H4 (cell line): Measurements from ENCODE around the gene LRRC23. TPM values are rescaled to one million over a fixed set of nuclear protein-coding genes. Genes with fewer than 3 reads are reported as not detected.
"Not testable (repeated sequence)": the region's sequence is repeated elsewhere in the genome, so short reads cannot be mapped to it uniquely, and the experiment has no call there.

Experiments used
- DNase-seq: peaks from one replicate; pipeline ENCODE4 v3.0.0-alpha.2; 2015; ENCODE audit warnings: low spot score
- total RNA-seq: library from RNA; depleted of rRNA; stranded (reverse); fragments of >200 nt; shearing (Covaris generic); gene quantifications from 2 replicates; pipeline ENCODE4 v1.2.3, GENCODE V29; 2014

LRRC23 gene
- total RNA-seq, 1 experiment from 2014 or later = 12.2 TPM

DNA sequence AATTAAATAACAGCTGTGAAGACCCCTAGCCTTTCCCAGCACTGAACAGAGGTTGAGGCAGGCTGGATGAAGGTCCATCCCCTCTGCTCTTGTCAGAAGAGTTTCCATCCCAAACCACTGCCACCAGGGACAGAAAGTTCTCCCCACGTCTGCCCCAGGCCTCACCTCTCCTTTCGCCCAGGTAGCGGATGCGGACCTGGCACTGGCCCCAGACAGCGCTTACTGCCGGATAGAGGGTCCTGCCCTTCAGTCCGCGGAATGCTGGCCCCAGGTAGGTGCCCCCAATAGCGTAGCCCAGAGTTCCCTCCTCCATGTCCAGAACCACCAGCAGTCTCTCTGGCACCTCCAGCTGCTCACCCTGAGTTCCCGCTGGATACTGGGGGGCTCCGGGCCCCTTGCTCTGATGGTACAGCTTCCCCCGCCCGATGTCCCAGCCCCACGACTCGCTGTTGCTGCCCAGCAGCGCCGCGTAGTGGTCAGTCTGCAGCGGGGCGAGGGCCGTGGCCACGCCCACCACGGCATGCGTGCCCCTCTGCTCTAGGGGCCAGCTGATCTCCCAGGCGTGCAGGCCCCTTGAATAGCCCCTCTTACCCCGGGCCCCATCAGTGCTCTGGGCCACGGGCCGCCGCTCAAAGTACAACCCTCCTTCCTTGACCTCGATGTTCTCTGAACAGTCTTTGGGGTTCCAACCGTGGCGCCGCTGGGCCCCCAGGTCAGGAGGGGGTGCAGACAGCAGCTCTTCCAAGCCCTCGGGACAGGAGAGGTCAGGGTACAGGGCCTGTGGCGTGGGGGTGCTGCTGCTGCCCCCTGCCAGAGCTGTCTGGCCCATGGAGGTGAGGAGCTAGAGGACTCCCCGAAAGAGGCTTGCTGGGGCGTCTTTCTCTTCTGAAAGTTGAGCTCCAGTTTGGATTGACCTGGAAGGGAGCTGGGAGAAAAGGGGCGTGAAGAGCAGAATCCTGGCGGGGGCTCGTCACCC, 32.3 kb upstream of the LRRC23 start:
- DNase-seq = peak; percentile 84

DNA sequence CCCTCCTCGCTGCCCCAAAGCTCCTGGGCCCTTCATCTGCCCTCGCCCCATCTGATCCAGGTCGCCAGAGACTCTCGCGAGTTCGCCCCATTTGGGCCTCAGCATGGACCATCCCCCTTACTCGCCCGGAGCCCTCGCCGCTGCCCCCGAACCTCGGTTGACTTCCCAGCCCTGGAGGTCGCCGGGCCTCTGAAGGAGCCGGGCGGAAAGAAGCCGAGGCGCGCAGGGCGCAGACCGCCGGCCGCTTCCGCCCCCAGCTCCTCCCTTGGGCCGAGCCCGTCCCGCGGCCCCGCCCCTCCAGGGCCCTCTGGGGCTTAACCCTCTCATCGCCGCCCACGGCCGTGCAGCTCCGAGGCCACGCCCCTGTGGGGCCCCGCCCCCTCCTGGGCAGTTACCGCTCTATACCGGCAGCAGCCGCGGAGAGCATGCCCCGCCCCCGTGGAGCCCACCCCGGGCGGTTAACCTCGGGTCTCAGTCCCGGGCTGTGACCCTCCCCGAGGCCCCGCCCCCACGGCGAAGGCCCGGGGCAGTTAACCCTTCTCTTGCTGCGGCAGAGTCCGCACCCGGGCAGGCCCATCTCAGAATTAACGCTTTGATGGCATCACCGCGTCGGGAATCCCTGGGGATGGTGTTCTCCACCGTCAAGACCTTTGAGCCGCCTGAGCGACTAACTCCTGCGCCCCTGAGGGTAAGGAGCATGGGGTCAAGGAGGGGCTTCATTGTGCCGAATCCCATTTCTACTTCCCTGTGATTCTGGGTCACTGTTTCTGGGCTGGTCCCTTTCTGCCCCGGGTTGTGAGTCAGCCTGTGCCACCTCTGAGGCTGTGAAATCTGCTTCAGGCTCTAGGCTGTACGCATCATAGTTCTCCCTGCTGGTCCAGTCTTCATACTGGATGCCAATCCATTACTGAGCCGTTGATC, 31.3 kb upstream of the LRRC23 start, which contains the start of gene SPSB2:
Gene SPSB2, minus strand, starts transcription at position 210 of the 921 bp plus-strand sequence. CDS start 402 bp downstream, outside the sequence.
- DNase-seq = peak; percentile 92

DNA sequence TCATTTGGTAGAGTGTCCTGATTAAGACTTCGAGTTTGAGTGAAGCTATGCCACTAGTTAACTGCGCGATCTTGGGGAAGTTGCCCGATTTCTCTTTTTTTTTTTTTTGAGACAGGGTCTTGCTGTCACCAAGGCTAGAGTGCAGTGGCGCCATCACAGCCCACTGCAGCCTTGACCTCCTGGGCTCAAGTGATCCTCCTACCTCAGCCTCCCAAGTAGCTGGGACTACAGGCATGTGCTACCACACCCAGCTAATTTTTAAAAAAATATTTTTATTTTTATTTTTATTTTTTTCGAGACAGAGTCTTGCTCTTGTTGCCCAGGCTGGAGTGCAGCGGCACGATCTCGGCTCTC, 30.6 kb upstream of the LRRC23 start:
- DNase-seq = not testable (repeated sequence)

DNA sequence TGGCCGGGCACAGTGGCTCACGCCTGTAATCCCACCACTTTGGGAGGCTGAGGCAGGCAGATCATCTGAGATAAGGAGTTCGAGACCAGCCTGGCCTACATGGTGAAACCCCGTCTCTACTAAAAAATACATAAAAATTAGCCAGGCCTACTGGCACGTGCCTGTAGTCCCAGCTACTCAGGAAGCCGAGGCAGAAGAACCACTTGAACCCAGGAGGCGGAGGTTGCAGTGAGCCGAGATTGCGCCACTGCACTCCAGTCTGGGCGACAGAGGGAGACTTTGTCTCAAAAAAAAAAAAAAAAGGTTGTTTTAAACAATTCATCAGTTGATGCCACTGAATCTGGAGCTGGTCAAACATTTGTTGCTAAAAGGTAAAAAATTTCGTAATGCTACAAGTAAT, 24.8 kb upstream of the LRRC23 start:
- DNase-seq = not testable (repeated sequence)

DNA sequence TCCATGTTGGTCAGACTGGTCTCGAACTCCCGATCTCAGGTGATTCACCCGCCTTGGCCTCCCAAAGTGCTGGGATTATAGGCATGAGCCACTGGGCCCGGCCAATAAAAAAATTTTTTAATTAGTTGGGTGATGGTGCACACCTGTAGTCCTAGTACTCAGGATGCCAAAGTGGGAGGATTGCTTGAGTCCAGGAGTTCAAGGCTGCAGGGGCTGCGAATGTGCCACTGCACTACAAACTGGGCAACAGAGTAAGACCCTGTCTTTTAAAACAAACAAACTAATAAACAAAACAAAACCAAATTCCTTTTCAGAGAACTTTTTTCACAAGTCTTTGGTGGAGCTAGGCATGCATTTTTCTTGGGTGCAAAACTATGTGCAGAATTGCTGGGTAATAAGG, 21.4 kb upstream of the LRRC23 start:
- DNase-seq = no peak

DNA sequence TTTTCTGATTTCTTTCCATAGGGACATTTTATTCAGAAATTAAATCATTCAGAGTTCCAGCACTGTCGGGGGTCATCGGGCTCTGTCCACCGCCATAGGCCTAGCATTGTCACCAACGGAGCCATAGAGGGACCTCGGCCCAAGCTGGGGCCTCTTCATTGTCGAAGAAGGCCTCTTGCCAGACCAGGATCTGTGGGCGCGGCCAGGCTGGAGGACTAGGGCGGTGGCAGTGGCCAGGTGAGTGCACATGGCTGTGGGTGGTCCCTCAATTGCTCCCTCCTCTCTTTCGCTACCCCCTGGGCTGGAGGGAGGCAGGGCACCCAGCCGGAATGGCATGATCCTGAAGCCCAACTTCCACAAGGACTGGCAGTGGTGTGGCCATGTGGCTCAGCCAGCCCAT, 20.9 kb upstream of the LRRC23 start:
- DNase-seq = no peak

DNA sequence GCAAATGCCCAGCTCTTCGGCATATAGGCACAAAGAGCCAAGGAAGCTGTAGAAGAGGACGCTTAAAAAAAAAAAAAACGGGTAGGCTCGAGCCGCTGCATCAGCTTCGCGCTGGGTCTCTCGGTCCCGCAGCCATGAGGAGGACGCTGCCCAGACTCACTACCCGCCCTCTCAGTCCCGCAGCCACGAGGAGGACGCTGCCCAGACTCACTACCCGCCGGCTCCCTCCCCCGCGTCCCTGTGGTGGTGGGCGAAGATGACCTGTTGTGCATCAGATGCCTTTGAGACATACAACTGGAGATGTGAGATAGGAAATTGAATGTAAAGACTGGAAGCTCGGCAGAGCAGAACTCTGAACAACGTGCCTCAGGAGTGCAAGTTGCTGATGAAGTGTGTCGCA, 20.1 kb upstream of the LRRC23 start:
- no peak for DNase-seq

DNA sequence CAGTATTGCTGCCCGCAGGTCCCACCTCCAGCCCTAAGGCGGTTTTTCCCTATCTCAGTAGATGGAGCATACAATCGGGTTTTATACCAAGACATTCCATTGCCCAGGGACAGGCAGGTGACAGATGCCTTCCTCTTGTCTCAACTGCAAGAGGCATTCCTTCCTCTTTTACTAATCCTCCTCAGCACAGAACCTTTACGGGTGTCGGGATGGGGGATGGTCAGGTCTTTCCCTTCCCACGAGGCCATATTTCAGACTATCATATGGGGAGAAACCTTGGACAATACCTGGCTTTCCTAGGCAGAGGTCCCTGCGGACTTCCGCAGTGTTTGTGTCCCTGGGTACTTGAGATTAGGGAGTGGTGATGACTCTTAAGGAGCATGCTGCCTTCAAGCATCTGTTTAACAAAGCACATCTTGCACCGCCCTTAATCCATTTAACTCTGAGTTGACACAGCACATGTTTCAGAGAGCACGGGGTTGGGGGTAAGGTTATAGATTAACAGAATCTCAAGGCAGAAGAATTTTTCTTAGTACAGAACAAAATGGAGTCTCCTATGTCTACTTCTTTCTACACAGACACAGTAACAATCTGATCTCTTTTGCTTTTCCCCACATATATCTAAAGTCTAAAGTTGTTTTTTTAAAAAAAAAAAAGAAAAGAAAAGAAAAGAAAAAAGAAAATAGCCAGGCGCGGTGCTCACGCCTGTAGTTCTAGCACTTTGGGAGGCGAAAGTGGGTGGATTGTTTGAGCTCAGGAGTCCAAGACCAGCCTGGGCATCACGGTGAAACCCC, 18.2 kb upstream of the LRRC23 start:
- not testable (repeated sequence) for DNase-seq

DNA sequence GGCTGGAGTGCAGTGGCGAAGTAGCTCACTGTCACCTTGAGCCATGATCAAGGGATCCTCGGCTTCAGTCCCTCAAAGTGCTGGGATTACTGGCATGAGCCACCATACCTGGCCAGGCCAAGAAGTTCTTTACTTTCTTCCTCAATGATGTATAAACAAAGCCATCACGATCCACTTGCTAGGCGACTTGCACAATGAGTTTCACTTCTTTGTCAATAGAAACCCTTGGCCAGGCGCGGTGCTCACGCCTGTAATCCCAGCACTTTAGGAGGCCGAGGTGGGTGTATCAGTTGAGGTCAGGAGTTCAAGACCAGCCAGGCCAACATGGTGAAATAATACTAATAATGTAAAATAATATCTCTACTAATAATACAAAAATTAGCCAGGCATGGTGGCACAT, 17.2 kb upstream of the LRRC23 start:
- no peak for DNase-seq

DNA sequence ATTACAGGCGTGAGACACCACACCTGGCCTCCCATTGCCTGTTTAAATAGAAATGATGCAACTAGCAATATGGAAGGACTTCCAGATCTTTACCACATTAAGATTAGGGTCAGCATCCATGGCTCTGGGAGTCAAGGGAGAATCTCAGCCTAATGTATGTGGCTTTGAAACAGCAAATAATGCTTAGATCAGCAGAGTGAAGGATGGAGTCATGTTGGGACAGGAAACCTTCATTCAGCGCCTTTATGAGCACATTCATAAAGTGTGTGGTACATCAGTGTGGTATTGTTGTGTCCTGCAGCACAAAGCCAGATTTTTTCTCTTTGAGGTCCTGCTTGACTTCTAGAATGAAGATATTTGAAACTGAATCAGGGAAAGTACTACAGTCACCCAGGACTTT, 16.3 kb upstream of the LRRC23 start:
- DNase-seq = peak; percentile 2

DNA sequence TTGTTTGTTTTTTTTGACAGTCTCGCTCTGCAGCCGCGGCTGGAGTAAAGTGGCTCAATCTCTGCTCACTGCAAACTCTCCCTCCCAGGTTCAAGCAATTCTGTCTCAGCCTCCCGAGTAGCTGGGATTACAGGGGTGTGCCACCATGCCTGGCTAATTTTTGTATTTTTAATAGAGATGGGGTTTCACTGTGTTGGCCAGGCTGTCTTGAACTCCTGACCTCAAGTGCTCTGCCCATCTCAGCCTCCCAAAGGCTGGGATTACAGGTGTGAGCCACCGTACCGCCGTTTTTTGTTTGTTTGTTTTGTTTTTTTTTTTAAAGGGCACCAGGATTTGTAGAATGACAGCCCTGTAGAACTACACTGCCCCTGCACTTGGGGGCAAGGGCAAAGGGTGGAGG, 15.8 kb upstream of the LRRC23 start:
- not testable (repeated sequence) for DNase-seq

DNA sequence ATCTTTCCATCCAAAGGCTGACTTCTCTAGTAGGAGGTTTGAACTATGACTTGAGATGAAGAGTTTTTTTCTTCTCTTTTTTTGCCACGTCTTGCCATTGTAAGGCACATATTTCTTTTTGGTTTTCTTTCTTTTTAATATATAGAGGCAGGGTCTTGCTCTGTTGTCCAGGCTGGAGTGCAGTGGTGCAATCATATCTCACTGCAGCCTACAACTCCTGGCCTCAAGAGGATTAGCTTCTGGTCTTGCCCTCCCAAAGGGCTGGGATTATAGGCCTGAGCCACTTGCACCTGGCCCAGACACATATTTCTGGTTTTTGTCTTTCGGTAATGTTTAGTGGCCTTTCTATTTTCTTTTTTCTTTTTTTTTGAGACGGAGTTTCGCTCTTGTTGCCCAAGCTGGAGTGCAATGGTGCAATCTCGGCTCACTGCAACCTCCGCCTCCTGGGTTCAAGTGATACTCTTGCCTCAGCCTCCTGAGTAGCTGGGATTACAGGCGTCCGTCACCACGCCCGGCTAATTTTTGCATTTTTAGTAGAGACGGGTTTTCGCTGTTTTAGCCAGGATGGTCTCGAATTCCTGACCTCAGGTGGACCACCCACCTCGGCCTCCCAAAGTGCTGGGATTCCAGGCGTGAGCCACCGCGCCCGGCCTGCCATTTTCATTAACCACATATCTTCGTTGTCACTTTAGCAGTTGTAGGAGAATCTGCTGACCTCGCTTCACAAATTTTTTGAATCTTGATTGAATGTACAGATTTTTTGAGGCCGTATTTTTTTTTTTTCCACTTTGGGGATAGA, 14.6 kb upstream of the LRRC23 start:
- DNase-seq = not testable (repeated sequence)

DNA sequence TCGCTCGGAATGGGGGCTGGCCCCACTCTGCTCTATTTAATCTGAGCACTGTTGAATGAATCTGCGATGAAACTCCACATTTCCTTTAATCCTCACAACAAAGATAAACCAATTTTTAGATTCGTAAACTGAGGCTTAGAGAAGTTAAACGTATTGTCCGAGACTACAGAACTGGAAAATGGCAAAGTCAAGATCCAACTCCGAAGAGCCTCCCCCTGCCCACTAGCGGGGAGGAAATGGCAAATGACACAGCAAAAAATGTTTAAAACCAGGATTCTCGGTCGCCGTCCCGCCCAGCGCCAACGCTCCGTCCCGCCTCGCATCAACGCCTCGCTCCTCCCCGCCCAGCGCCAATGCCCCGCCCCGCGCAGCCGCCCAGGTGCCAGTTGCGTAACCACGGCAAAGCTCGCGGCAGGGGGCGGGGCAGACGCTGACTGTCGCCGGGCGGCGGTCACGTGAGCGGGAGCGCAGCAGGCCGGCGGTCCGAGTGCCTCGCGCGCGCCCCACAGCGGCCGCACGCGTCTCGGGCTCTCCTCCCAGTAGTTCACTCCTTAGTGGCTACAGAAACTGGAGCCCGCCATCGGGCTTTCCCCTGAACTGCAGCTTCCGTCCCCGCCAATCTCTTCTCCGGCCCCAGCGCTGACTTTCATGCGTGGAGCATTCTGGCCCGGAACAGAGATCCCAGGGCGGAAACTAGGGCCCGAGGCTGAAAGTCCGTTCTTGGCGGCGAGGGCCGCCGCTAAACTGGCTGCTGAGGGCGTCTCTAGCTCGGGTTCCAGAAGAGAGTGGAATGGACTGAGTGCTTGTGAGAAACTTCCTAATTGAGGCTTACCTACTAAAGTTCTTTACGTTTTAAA, 13.6 kb upstream of the LRRC23 start:
- peak; percentile 95 for DNase-seq

DNA sequence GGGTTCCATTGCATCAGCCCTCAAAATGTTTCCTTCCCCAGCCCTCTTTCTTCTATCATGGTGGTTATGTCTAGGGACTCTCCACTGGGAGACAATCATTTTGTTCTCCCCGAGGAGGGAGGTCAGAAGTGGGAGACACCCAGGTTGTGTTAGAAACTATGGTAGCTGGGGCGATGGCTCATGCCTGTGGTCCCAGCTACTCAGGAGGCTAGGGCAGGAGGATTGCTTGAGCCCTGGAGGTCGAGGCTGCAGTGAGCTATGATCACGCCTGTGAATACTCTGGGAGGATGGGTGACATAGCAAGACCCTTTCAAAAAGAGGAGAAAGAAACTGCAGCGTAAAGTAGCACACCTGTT, 13.0 kb upstream of the LRRC23 start:
- peak; percentile 5 for DNase-seq

DNA sequence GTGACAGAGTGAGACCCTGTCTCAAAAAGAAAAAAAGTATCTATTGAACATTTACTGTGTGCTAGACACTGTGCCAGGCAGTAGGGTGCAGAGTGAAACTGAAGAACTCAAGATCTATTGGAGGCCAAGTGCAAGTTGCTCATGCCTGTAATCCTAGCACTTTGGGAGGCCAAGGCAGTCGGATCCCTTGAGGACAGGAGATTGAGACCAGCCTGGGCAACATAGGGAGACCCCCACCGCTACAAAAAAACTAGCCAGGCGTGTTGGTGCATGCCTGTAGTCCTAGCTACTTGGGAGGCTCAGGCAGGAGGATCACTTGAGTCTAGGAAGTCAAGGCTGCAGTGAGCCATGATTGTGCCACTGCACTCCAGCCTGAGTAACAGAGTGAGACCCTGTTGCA, 11.9 kb upstream of the LRRC23 start:
- DNase-seq = not testable (repeated sequence)

DNA sequence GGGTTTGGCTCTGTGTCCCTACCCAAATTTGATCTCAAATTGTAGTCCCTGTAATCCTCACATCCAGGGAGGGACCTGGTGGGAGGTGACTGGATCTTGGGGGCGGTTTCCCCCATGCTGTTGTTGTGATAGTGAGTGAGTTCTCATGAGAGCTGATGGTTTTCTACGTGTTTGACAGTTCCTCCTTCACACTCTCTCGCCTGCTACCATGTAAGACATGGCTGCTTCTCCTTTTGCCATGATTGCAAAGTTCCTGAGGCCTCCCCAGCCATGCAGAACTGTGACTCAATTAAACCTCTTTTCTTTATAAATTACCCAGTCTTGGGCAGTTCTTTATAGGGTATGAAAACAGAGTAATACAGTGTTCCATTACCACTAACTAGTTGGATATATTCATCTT, 10.3 kb upstream of the LRRC23 start:
- DNase-seq = no peak

DNA sequence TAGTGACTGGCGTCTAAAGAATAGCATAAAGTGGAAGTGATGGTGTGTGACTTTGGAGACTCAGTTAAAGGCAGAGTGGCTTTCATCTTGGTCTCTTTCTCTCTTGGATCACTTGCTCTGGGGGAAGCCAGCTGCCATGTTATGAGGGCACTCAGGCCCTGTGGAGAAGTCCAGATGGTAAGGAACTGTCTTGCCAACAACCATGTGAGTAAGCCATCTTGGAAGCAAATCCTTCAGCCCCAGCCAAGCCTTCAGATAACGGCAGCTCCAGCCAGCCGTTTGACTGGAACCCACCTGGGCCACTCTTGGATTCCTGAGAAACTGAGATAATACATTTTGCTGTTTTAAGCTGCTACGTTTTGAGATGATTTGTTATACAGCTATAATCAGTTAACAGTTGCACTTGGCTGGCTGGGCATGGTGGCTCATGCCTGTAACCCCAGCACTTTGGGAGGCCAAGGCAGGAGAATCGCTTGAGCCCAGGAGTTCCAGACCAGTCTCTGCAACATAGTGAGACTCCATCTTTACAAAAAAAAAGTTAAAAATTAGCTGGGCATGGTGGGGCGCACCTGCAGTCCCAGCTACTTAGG, 7.7 kb upstream of the LRRC23 start:
- no peak for DNase-seq

DNA sequence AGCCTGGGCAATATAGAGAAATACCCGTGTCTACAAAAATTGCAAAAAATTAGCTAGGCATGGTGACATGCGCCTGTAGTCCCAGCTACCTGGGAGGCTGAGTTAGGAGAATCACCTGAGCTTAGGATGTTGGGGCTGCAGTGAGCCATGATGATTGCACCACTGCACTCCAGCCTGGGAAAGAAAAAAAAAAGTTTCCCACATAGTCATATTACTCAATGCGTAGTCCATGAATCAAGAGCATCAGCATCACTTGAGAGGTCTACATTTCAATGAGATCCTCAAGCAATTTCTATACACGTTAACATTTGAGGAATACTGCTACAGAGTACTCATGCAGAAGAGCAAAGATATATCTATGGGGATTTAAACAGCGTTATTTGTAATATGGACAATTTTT, 5.2 kb upstream of the LRRC23 start:
- no peak for DNase-seq

DNA sequence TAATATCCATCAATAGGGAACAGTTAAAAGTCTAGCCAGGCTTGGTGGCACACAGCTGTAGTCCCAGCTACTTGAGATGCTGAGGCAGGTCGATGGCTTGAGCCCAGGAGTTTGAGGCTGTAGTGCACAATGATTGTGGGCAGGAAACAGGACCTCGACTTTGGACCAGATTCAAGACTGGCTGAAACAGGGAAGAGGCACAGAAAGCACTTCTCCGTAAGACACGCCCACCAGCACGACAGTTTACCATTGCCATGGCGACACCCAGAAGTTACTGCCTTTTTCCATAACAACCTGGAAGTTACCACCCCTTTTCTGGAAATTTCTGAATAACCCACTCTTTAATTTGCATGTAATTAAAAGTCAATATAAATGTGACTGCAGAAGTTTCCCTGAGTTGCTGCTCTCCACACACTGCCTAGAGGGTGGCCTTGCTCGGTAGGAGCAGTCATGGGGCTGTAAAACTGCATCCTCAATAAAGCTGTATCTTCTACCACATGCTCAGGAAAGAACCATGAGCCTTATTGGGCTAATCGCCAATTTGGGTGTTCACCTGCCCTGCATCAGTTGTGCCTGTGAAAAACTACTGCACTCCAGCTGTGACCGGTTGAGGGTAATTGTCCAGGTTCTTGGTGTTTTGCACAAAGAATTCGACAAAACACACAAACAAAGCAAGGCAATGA, 4.6 kb upstream of the LRRC23 start:
- peak; percentile 89 for DNase-seq
